Peyer's patch (tissue), 4 donors: ENCODE measurements around the gene CADPS. TPM values are rescaled to one million over a fixed set of nuclear protein-coding genes. Genes with fewer than 3 reads are reported as not detected.
"Not testable (repeated sequence)": the region's sequence is repeated elsewhere in the genome, so short reads cannot be mapped to it uniquely, and the experiment has no call there.

Source experiments
- DNase-seq, 3 donors: peaks; one replicate each; pipeline ENCODE4 v3.0.0-alpha.2; 2017 to 2019
- H3K27ac ChIP-seq, 4 donors: fragments of 200-600 bp; sonication (generic); one replicate each; pipeline ENCODE4 v1.5.1; 2016 to 2019
- H3K27me3 ChIP-seq, 2 donors: fragments of 200-600 bp; sonication (generic); one replicate each; pipeline ENCODE4 v1.5.1; 2019
- H3K36me3 ChIP-seq, 3 donors: fragments of 200-600 bp; sonication (generic); one replicate each; pipeline ENCODE4 v1.5.1; 2016 to 2019
- H3K4me1 ChIP-seq, 4 donors: fragments of 200-600 bp; sonication (generic); one replicate each; pipeline ENCODE4 v1.5.1; 2016 to 2019
- H3K4me3 ChIP-seq, 4 donors: fragments of 200-600 bp; sonication (generic); 1 replicate in 3 of 4; 2 replicates in 1 of 4; pipeline ENCODE4 v1.5.1; 2016 to 2019; ENCODE audit warnings: mild to moderate bottlenecking in 1 of 4
- H3K9me3 ChIP-seq, 4 donors: fragments of 200-600 bp; sonication (generic); one replicate each; pipeline ENCODE4 v1.5.1; 2016 to 2019; ENCODE audit warnings: mild to moderate bottlenecking in 1 of 4
- POLR2A ChIP-seq, 2 donors: fragments of 450-650 bp; IDR thresholded peaks; one replicate each; pipeline ENCODE4 v1.5.1; 2017; ENCODE audit warnings: antibody characterized with exemption in 2 of 2, mild to moderate bottlenecking in 2 of 2, moderate library complexity in 2 of 2
- total RNA-seq, 4 donors: library from RNA; depleted of rRNA; stranded (reverse); fragments of >200 nt; gene quantifications; one replicate each; pipeline ENCODE4 v1.1.0, GENCODE V29; 2016
- TF ChIP-seq, protein P1 (sequence below), 6 experiments: fragments of 450-650 bp in 4 of 6; fragments of 200-600 bp in 2 of 6; sonication (generic) in 1 of 6; IDR thresholded peaks; one replicate each; pipeline ENCODE4 v1.5.1; 2017 to 2019; ENCODE audit warnings: antibody characterized with exemption in 6 of 6, mild to moderate bottlenecking in 3 of 6, moderate library complexity in 1 of 6

Gene CADPS
- total RNA-seq, 4 donors from 2014 or later, result 6.4 to 29.7 (median 18.1) TPM

DNA sequence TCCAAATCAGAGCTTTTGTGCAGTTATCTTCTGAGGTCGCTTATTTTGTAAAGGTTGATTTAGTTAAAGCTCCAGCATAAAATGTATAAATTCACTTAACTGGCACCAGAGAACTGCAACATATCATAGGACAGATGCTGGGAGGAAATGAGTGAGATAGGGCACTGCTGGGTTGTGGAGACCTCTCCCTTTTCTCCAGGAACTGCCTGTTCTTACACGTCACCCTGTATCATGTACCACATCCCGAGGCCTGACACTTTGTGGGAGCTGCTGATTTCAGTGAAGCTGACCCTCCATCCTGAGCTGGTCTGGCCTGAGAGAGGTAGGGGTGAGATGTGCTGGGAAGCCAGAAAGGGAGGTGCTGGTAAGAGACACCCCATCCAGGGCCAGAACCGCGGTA lies 288.0 kb downstream of the CADPS start:
- no peak for TF ChIP-seq POLR2A (IDR thresholded peaks at IDR 0.05)
- TF ChIP-seq, protein P1, sequence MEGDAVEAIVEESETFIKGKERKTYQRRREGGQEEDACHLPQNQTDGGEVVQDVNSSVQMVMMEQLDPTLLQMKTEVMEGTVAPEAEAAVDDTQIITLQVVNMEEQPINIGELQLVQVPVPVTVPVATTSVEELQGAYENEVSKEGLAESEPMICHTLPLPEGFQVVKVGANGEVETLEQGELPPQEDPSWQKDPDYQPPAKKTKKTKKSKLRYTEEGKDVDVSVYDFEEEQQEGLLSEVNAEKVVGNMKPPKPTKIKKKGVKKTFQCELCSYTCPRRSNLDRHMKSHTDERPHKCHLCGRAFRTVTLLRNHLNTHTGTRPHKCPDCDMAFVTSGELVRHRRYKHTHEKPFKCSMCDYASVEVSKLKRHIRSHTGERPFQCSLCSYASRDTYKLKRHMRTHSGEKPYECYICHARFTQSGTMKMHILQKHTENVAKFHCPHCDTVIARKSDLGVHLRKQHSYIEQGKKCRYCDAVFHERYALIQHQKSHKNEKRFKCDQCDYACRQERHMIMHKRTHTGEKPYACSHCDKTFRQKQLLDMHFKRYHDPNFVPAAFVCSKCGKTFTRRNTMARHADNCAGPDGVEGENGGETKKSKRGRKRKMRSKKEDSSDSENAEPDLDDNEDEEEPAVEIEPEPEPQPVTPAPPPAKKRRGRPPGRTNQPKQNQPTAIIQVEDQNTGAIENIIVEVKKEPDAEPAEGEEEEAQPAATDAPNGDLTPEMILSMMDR (IDR thresholded peaks at IDR 0.05), result no peak
- Histone ChIP-seq H3K4me1 (no peaks in the 10 kb centered on the region), H3K27ac (no peak overlapping the region), H3K36me3 (no peaks in the 10 kb centered on the region), H3K27me3 (no peaks in the 10 kb centered on the region), H3K9me3 (no peaks in the 10 kb centered on the region), H3K4me3 (no peak overlapping the region)
- no peak for DNase-seq

DNA sequence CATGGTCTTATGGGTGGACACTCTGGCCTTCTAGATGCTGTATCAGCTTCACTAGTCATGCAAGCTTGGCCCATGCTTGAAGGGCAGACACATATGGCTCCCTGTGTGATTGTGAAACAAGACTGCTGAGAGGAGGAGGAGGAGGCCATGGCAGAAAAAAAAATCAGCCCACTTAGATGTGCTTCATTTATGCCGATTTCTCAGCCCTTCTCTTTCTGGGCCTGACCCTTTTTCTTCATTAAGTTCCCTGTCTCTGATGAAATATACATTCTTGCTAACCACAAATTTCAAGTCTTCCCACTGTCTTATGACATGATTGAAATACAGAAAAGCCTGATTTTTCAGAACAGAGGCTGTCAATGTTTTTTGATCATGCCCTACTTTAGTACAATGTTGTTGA lies 288.9 kb downstream of the CADPS start:
- H3K27me3 ChIP-seq, result no peaks in the 10 kb centered on the region
- no peaks in the 10 kb centered on the region for H3K9me3 ChIP-seq
- H3K4me3 ChIP-seq, result no peak overlapping the region
- TF ChIP-seq, protein P1 (IDR thresholded peaks at IDR 0.05), result no peak
- TF ChIP-seq POLR2A (IDR thresholded peaks at IDR 0.05), result no peak
- H3K36me3 ChIP-seq, result no peaks in the 10 kb centered on the region
- no peak for DNase-seq
- no peak overlapping the region for H3K27ac ChIP-seq
- no peaks in the 10 kb centered on the region for H3K4me1 ChIP-seq

DNA sequence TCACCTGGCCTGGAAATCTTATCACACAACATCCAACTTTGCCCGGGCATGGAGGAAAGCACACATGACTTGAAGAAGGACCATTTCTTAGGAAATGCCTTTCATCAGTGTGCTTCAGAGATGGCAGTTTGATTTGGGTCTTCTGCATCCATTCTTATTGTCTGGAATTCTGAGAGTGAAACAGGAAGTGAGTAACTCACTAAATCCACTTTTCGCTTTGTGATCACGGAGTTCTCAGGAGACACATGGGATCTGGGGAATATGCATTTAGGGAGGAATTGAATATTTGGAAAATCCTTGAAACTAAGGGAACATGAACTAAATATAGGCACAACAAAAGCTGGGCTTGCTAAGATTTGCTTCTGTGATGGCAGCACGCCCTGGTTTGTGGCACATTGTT lies 289.4 kb downstream of the CADPS start:
- TF ChIP-seq, protein P1 (IDR thresholded peaks at IDR 0.05), result no peak
- no peak for TF ChIP-seq POLR2A (IDR thresholded peaks at IDR 0.05)
- H3K4me3 ChIP-seq, result no peak overlapping the region
- H3K9me3 ChIP-seq, result no peaks in the 10 kb centered on the region
- H3K27me3 ChIP-seq, result no peaks in the 10 kb centered on the region
- no peak overlapping the region for H3K27ac ChIP-seq
- DNase-seq, result no peak
- H3K36me3 ChIP-seq, result no peaks in the 10 kb centered on the region
- H3K4me1 ChIP-seq, result no peaks in the 10 kb centered on the region

DNA sequence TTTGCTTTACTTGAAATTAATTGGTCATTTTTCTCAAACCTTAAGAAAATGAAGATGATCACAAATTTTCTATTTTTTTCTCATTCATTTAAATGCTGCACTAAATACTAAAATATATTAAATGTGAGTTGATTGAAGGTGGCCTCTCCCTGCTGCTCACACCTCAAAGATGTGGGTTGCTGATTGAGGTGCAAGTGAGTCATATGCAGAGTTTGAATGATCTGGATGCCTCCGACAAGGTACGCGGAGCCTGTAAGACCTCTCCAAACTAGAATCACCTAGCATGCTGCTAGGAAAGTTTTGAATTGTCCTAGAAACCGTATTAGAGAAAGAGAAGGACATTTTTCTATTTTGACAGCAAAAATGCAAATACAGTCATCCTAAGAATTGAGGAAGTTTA lies 290.6 kb downstream of the CADPS start:
- DNase-seq, result no peak
- TF ChIP-seq, protein P1 (IDR thresholded peaks at IDR 0.05), result no peak
- TF ChIP-seq POLR2A (IDR thresholded peaks at IDR 0.05), result no peak
- no peaks in the 10 kb centered on the region for H3K36me3 ChIP-seq

DNA sequence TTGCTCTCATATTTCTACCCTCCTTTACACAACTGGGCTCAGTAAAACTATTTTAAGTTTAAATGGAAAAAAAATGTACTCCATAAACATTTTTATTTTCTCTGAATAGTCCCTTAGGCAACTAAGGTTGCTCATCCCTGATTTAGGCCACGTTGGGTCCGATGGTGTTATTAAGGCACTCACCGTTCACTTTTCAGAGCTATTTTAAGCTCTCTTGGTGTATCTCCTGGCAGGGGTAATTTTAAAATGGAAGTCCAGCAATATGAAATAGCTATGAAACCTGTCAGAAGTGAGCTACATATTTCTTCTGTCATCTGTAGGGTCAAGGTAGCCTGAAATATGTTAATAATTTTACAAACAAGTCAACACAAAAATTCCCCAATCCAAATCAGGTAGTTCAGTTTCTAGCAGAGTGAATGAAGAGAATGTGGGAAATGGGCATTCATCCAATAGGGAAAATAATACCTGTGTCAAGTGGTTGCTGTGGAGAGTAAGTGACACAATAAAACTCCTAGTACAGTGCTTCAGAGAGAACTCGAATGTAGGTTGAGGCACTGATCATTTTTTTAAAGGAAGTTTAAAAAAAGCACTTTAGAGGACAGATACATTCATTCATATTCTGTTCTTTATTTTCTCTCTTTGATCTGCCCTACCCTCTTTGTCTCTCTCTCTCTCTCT lies 292.6 kb downstream of the CADPS start:
- no peak for DNase-seq
- no peaks in the 10 kb centered on the region for H3K36me3 ChIP-seq
- no peak for TF ChIP-seq POLR2A (IDR thresholded peaks at IDR 0.05)
- TF ChIP-seq, protein P1 (IDR thresholded peaks at IDR 0.05), result no peak
- H3K27me3 ChIP-seq, result no peaks in the 10 kb centered on the region
- peaks cover 0 to 7% (median 0%) of the 10 kb centered on the region in 4 donors for H3K9me3 ChIP-seq
- H3K4me1 ChIP-seq, result no peaks in the 10 kb centered on the region
- H3K27ac ChIP-seq, result no peak overlapping the region
- H3K4me3 ChIP-seq, result no peak overlapping the region

More for the DNA sequence above, 290.6 kb downstream of the CADPS start:
- Histone ChIP-seq H3K9me3 (peaks cover 0 to 3% (median 0%) of the 10 kb centered on the region in 4 donors), H3K4me3 (no peak overlapping the region), H3K4me1 (no peaks in the 10 kb centered on the region), H3K27ac (no peak overlapping the region), H3K27me3 (no peaks in the 10 kb centered on the region)

DNA sequence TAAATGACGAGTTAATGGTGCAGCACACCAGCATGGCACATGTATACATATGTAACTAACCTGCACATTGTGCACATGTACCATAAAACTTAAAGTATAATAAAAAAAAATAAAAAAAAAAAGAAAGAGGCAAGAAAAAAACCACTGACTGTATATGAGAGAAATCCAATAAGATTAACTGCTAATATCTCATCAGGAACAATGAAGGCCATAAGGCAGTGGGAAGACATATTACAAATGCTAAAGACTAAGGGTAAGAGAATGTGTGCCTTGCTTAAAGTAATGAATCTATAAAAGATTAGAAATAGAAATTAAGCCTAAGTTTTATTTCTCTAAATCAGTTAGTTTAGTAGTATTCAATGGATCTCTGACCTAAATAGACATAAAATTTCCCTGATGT lies 294.7 kb downstream of the CADPS start:
- H3K27me3 ChIP-seq, H3K9me3 ChIP-seq, H3K4me1 ChIP-seq, DNase-seq, H3K4me3 ChIP-seq, H3K27ac ChIP-seq, H3K36me3 ChIP-seq: not testable (repeated sequence)
